Liver (tissue), 9 donors: ENCODE results near the gene UMODL1. TPM values are rescaled to one million over a fixed set of nuclear protein-coding genes. Genes with fewer than 3 reads are reported as not detected.

Experiments
- DNase-seq: peaks from one replicate; pipeline ENCODE4 v3.0.0-alpha.2; 2017; ENCODE audit warnings: low spot score
- H3K27ac ChIP-seq, 2 donors: one replicate each; pipeline ENCODE4 v1.7.0; 2013; ENCODE audit warnings: inconsistent platforms in 2 of 2, low read length in 2 of 2, control low read depth in 1 of 2, low read depth in 1 of 2, mild to moderate bottlenecking in 1 of 2
- H3K27me3 ChIP-seq, 4 donors: one replicate each; pipeline versions ENCODE4 v1.6.1 to v1.7.0; 2013; ENCODE audit warnings: low read length in 3 of 4, inconsistent platforms in 1 of 4, mild to moderate bottlenecking in 1 of 4, moderate library complexity in 1 of 4; ENCODE audit not compliant: control insufficient read depth in 4 of 4, insufficient read depth in 4 of 4
- H3K36me3 ChIP-seq, 4 donors: one replicate each; pipeline versions ENCODE4 v1.6.1 to v1.7.0; 2013; ENCODE audit warnings: low read length in 3 of 4, mild to moderate bottlenecking in 3 of 4, low read depth in 1 of 4, moderate library complexity in 1 of 4; ENCODE audit not compliant: control insufficient read depth in 4 of 4, insufficient read depth in 3 of 4
- H3K4me1 ChIP-seq, 4 donors: one replicate each; pipeline versions ENCODE4 v1.6.1 to v1.7.0; 2013; ENCODE audit warnings: low read length in 3 of 4, mild to moderate bottlenecking in 3 of 4, moderate library complexity in 1 of 4; ENCODE audit not compliant: control insufficient read depth in 4 of 4, insufficient read depth in 4 of 4
- H3K4me3 ChIP-seq, 3 donors: one replicate each; pipeline versions ENCODE4 v1.6.1 to v1.7.0; 2013; ENCODE audit warnings: low read length in 3 of 3, control low read depth in 1 of 3, low read depth in 1 of 3, mild to moderate bottlenecking in 1 of 3
- H3K9ac ChIP-seq, 2 donors: one replicate each; pipeline ENCODE4 v1.7.0; 2013; ENCODE audit warnings: low read length in 2 of 2, mild to moderate bottlenecking in 2 of 2, moderate library complexity in 2 of 2, control low read depth in 1 of 2, low read depth in 1 of 2
- H3K9me3 ChIP-seq, 4 donors: one replicate each; pipeline versions ENCODE4 v1.6.1 to v1.7.0; 2013; ENCODE audit warnings: low read length in 3 of 4; ENCODE audit not compliant: control insufficient read depth in 4 of 4
- CTCF ChIP-seq: fragments of 150-350 bp; IDR thresholded peaks from 2 replicates; pipeline ENCODE4 v1.5.1; 2017; ENCODE audit warnings: improper control_type of control experiment, low read depth, low read length; ENCODE audit not compliant: missing input control
- EGR1 ChIP-seq, 2 donors: IDR thresholded peaks; 2 replicates each; pipeline ENCODE4 v1.6.1; 2016 to 2018; ENCODE audit warnings: antibody characterized with exemption in 2 of 2, low read depth in 2 of 2
- FOXA1 ChIP-seq: IDR thresholded peaks from 2 replicates; pipeline ENCODE4 v1.6.1; 2016; ENCODE audit warnings: antibody characterized with exemption
- FOXA2 ChIP-seq: IDR thresholded peaks from 2 replicates; pipeline ENCODE4 v1.6.1; 2016; ENCODE audit warnings: antibody characterized with exemption
- GABPA ChIP-seq, 2 donors: IDR thresholded peaks in 1 of 2; conservative IDR thresholded peaks in 1 of 2; 2 replicates each; pipeline ENCODE4 v1.6.1; 2016; ENCODE audit warnings: antibody characterized with exemption in 2 of 2, mild to moderate bottlenecking in 1 of 2, moderate library complexity in 1 of 2
- HNF4A ChIP-seq, 2 donors: conservative IDR thresholded peaks; 2 replicates each; pipeline ENCODE4 v1.6.1; 2016; ENCODE audit warnings: antibody characterized with exemption in 2 of 2, mild to moderate bottlenecking in 2 of 2
- HNF4G ChIP-seq: IDR thresholded peaks from 2 replicates; pipeline ENCODE4 v1.6.1; 2016; ENCODE audit warnings: antibody characterized with exemption
- JUND ChIP-seq, 2 donors: IDR thresholded peaks; 2 replicates each; pipeline ENCODE4 v1.6.1; 2016; ENCODE audit warnings: antibody characterized with exemption in 2 of 2
- NR2F2 ChIP-seq: IDR thresholded peaks from 2 replicates; pipeline ENCODE4 v1.6.1; 2016; ENCODE audit warnings: antibody characterized with exemption
- RAD21 ChIP-seq, 2 donors: IDR thresholded peaks; 2 replicates each; pipeline ENCODE4 v1.6.1; 2016; ENCODE audit warnings: antibody characterized with exemption in 2 of 2, mild to moderate bottlenecking in 2 of 2
- RXRA ChIP-seq, 2 donors: IDR thresholded peaks; 2 replicates each; pipeline ENCODE4 v1.6.1; 2017 to 2018; ENCODE audit warnings: antibody characterized with exemption in 2 of 2, mild to moderate bottlenecking in 1 of 2
- SP1 ChIP-seq: IDR thresholded peaks from 2 replicates; pipeline ENCODE4 v1.6.1; 2018; ENCODE audit warnings: antibody characterized with exemption, mild to moderate bottlenecking
- TAF1 ChIP-seq: conservative IDR thresholded peaks from 2 replicates; pipeline ENCODE4 v1.6.1; 2016; ENCODE audit warnings: antibody characterized with exemption, mild to moderate bottlenecking
- YY1 ChIP-seq: IDR thresholded peaks from 2 replicates; pipeline ENCODE4 v1.6.1; 2016; ENCODE audit warnings: antibody characterized with exemption, mild to moderate bottlenecking
- WGBS: extraction: QIAGEN DNeasy Blood & Tissue Kit; methylation state at CpG from one replicate; pipeline ENCODE4 v1.1.7; 2013; 5-methylcytosine and 5-hydroxymethylcytosine counted together
- polyA plus RNA-seq, 2 donors: library from polyadenylated mRNA; stranded (reverse) in 1 of 2; unstranded in 1 of 2; fragments of 200-250 nt in 1 of 2; fragments of >200 nt in 1 of 2; fragmentation: Nextera tagmentation in 1 of 2; extraction: Ambion mirVana in 1 of 2; gene quantifications; one replicate each; pipeline versions ENCODE4 v1.2.1 to v1.2.3, GENCODE V29; 2013 to 2015
- total RNA-seq, 2 donors: library from RNA; depleted of rRNA; stranded (reverse); fragments of >200 nt; gene quantifications; one replicate each; pipeline ENCODE4 v1.2.3, GENCODE V29; 2014
- TF ChIP-seq, protein P1 (sequence below): IDR thresholded peaks from 2 replicates; pipeline ENCODE4 v1.6.1; 2016; ENCODE audit warnings: antibody characterized with exemption
- donor health status: healthy.
- donor health status: healthy.
- donor health status: healthy.
- donor health status: healthy.
- donor health status: healthy.

The UMODL1 gene
- total and polyA plus RNA-seq, 4 donors, result 0.08 to 0.14 (median 0.08) TPM; not detected in 1

DNA sequence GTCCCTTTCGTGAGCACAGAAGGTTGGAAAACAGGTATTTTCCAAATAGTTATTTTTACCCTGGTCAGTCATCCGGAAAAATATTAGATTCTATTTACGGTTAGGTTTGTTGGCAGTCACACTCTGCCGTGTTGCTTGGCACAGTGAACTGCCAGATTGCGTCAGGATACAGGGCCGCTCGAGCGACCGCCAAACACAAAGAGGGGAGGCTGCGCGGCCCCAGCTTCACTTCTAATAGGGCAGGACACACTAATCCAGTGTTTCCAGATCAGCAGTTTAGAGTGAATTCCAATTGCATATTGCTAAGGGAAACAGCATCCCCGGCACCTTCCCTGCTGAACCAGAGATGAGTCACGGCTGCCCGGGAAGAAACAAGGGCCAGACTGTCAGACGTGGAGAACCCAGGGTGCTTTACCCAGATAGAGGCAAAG, 22.9 kb downstream of the UMODL1 start:
- no peak overlapping the region for H3K27ac ChIP-seq
- DNase-seq, result no peak

GRCh38 chr21:42094811-42095210, 23.7 kb downstream of the UMODL1 start:
- TF ChIP-seq YY1 (no peak), CTCF (no peak), FOXA2 (no peak), GABPA (IDR thresholded peaks at IDR 0.05 in 1 of 2, conservative IDR thresholded peaks at IDR 0.05 in 1 of 2) (no peak), HNF4A (conservative IDR thresholded peaks at IDR 0.05) (no peak), TAF1 (no peak), NR2F2 (no peak), RAD21 (IDR thresholded peaks at IDR 0.05) (no peak), HNF4G (no peak), JUND (IDR thresholded peaks at IDR 0.05) (no peak)
- TF ChIP-seq, protein P1, sequence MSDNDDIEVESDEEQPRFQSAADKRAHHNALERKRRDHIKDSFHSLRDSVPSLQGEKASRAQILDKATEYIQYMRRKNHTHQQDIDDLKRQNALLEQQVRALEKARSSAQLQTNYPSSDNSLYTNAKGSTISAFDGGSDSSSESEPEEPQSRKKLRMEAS, result no peak
- WGBS, result 96% methylated on average over 6 of the region's 6 CpGs
- Histone ChIP-seq H3K27me3 (peaks cover 0 to 2% (median 0%) of the 10 kb centered on the region in 4 donors), H3K4me3 (no peak overlapping the region), H3K36me3 (no peaks in the 10 kb centered on the region), H3K27ac (no peak overlapping the region), H3K9me3 (peaks cover 0 to 3% (median 1%) of the 10 kb centered on the region in 4 donors), H3K9ac (no peak overlapping the region), H3K4me1 (no peaks in the 10 kb centered on the region)
- DNase-seq, result no peak

More for the DNA sequence above, 22.9 kb downstream of the UMODL1 start:
- no peaks in the 10 kb centered on the region for H3K36me3 ChIP-seq
- H3K9ac ChIP-seq, result no peak overlapping the region
- TF ChIP-seq SP1 (no peak), FOXA2 (no peak), TAF1 (no peak), HNF4G (no peak), RAD21 (IDR thresholded peaks at IDR 0.05) (no peak), EGR1 (IDR thresholded peaks at IDR 0.05; ENCODE audit: low read depth in 2 of 2) (no peak), CTCF (no peak), FOXA1 (no peak), HNF4A (conservative IDR thresholded peaks at IDR 0.05) (no peak), RXRA (IDR thresholded peaks at IDR 0.05) (no peak)
- TF ChIP-seq, protein P1, result no peak
- 78% methylated on average over 15 of the region's 15 CpGs for WGBS
- H3K4me3 ChIP-seq, result no peak overlapping the region
- H3K4me1 ChIP-seq, result peaks cover 0 to 1% (median 0%) of the 10 kb centered on the region in 4 donors
- H3K27me3 ChIP-seq, result peaks cover 0 to 2% (median 0%) of the 10 kb centered on the region in 4 donors
- peaks cover 0 to 3% (median 1%) of the 10 kb centered on the region in 4 donors for H3K9me3 ChIP-seq
